NCI-H1417 treated with DMSO at 0.1 percent for 48 hours (cell line): ENCODE results near the gene GHRL.
"Not testable (repeated sequence)": the region's sequence is repeated elsewhere in the genome, so short reads cannot be mapped to it uniquely, and the experiment has no call there.

Experiments
- DNase-seq: peaks from one replicate; lab custom pipeline; 2025; lab: John Stamatoyannopoulos, UW

The GHRL gene

GRCh38 chr3:10298064-10298463 is 5.3 kb upstream of the GHRL start:
- not testable (repeated sequence) for DNase-seq

GRCh38 chr3:10294030-10294586 is 1.4 kb upstream of the GHRL start:
- DNase-seq = no peak

DNA sequence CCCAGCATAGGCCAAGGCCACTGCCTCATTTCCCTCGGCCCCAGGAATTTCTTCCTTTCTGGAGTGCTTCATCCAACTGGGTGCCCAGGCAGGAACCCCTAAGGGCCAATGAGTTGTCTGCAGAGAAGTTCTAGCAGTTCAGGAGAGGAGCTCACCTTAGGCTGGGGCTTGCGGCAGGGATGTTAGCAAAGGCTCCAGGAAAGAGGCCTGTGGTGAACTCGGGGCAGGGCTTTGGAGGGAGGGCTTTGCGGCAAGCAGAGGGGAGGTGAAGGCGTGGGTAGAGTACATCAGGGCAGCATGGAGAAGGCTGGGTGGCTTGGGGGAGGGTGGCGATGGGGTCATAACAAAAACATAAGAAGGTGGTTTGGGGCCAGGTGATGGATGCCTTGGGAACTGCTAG is 1.1 kb downstream of the GHRL start:
- no peak for DNase-seq

DNA sequence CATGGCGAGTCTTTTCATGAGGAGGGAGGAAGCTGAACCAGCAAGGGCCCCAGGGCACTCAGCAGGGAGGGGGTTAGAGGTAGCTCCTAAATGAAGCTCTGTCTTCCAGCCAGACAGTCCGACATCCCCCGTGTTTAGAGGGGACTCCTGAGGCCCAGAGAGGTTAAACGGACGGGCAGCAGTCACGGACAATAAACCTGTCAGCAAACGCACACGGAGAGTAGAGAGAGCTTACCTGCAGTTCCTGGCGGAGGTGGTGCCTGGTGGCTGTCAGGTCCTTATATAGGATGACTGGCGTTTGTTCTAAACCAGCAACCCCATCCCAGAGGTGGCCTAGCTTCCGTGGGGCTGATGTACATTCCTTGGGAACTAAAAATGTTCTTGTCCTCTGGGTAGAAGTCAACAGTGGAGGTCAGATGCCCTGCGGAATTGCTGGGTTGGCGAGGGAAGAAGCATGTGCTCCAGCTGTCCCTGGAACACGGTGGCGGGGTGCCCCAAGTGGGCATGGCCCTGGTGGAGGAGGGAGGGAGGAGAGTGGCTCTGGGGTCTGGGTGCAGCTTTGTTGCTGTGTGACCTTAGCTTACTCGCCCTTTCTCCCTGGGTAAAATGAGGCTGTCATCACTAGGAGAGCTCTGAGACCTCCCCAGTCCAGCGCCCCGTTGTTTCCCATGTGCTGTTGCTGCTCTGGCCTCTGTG is 2.1 kb downstream of the GHRL start:
- DNase-seq = no peak

DNA sequence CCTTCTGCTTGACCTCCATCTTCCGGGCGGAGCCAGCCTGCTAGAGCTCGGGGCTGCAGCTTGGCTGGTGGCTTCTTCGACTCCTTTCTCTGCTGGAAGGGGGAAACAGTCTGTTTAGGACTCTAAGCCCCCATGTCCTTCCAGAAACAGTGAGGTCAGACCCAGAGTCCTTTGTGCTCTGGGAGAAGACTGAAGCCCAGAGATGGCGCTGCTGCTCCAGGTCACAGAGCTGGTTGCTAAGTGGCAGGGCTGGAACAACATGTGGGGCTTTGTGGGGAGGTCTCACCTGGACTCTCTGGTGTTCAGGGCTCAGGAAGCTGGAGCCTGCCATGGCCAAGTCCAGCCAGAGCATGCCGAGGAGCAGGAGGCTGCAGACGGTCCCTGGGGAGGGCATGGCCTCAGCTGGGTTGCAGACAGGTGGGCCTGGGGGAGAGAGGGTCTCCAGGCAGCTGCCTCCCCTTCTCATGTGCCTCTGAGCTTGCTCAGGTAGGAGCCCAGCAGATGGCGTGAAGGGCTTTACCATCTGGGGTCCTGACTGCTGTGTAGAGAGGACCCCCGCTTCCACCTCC is 2.9 kb downstream of the GHRL start:
- no peak for DNase-seq

DNA sequence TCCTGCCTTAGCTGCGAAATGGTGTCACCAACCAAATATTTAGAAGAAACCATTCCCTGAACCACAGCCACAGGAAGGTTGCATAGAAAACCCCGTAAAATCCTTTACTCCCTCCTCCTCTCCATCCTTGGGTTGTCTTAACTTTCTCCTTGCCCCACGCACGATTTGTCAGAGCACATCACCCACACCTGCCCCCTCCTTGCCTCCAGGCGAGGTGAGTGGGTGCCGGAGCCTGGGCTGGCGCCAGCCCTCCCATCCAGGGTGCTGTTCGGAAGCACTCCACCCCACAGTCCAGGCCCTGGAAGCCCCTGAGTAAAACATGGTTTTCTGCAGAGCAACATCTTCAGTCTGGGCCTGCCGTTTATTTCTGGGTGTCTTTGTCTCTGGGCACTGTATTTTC is 3.7 kb downstream of the GHRL start:
- DNase-seq = no peak

- DNase-seq = no peak
Measured at GRCh38 chr3:10288575-10288960, 4.2 kb downstream of the GHRL start.

- DNase-seq = no peak
Measured at GRCh38 chr3:10287936-10288574, 4.7 kb downstream of the GHRL start.

DNA sequence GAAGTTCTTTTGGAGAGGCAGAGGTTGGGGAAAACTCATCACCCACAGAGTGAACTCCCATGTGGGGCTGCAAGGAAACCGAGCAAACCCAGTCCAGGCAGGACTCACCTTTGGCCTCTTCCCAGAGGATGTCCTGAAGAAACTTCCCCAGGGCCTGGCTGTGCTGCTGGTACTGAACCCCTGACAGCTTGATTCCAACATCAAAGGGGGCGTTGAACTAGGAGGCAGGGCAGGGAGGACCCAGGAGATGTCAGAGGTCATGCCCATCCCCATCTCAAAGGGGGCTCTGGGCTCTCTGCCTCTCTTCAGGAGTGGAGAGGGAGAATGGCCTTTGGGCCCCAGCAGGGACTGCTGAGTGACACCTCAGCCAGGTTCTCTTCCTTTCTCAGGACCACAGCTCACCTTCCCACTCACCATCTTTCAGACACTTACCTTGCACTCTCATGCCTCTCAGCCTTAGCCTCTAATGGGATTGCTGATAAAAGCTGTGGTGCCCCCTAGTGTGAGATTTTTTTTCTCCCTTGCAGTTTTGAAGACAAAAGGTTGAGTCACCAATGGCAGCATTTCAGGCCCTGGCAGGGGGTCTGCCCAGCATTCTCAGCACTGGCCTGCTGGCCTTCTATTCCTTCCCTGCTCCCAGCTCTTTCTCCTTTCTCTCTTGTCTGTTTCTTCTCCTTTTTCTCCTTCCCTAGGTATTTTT is 6.0 kb downstream of the GHRL start:
- no peak for DNase-seq

GRCh38 chr3:10286133-10286524 is 6.6 kb downstream of the GHRL start:
- no peak for DNase-seq

- no peak for DNase-seq
Measured at GRCh38 chr3:10285272-10286132, 7.2 kb downstream of the GHRL start.

GRCh38 chr3:10284496-10284895 is 8.3 kb downstream of the GHRL start:
- no peak for DNase-seq

GRCh38 chr3:10283638-10284037 is 9.1 kb downstream of the GHRL start:
- no peak for DNase-seq

DNA sequence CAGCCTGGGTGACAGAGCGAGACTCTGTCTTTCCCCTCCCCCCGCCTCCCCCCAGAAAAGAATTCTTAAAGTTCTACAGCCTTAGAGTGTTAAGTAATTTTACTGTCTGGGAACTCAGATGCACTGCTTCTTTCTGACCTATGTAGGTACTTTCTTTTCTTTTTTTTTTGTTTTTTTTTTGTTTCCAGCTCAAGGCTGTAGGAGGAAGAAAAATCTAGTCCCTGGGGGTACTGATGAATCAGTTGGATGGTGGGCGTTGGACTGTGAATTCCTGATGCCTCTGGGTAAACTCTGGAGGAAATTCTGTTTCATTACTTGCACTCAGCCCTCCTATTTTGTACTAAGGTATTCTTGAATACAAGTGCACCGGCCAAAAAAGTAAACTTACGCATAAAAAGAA is 10.8 kb downstream of the GHRL start:
- DNase-seq = no peak

DNA sequence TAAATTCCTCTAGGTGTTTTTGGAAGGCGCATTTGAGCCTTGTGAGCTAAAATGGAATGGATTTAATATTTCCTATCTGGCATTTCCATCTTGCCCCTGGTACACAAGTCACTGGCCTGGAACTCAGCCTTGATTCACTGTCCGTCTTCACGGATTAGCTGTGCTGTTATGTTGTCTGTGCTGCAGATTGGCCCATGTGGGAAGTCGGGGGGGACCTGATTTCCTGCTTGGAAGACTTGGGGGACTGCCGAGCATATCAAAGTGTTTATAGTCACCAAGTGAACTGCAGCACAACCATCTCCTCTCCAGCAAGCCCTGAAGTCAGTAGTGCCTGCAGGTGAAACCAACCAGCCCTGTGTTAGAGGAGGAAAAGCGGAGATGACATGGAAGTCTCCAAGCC is 12.2 kb downstream of the GHRL start:
- no peak for DNase-seq

- DNase-seq = no peak
Measured at GRCh38 chr3:10280177-10280529, 12.6 kb downstream of the GHRL start.

- DNase-seq = no peak
Measured at GRCh38 chr3:10279384-10280176, 13.2 kb downstream of the GHRL start.

DNA sequence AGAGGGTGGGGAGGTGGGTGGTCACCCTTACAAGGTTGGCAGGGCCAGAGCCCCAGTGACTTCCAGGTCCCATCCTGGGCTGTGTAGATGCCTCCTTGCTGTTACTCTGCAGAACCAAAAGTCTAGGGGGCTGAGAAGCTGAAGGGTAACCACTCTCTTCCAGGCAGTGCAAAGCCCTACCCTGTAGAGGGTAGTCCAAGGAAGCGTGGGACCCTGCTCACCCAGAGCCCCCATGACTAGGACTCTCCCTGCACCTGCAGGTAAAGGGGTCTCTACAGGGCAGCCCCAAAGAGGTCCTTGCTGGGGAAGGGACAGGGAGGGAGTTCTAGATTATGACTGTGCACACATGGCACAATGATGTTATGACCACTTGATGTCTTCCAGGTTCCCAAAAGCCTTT is 14.2 kb downstream of the GHRL start:
- DNase-seq = no peak

GRCh38 chr3:10277115-10277625 is 15.6 kb downstream of the GHRL start:
- DNase-seq = no peak

- no peak for DNase-seq
Measured at GRCh38 chr3:10274601-10275000, 18.1 kb downstream of the GHRL start.
